A549 (cell line): ENCODE results near the gene LSM12. TPM values are rescaled to one million over a fixed set of nuclear protein-coding genes. Genes with fewer than 3 reads are reported as not detected.
"Not testable (repeated sequence)": the region's sequence is repeated elsewhere in the genome, so short reads cannot be mapped to it uniquely, and the experiment has no call there.

ENCODE experiments used
- ATAC-seq, 2 experiments: fragments of 200-7000 bp in 1 of 2; fragments of >200 bp in 1 of 2; cut with Nextera tagmentation in 1 of 2; cut with Tn5 transposase in 1 of 2; 3 replicates each; pipeline versions ENCODE4 v1.8.0 to v1.9.1; 2018 to 2020; ENCODE audit warnings: mild to moderate bottlenecking in 1 of 2, moderate library complexity in 1 of 2
- CTCF ChIA-PET: fragments of 300-600 bp; sonication (Branson Sonifier 250); formaldehyde crosslinking; extraction: SDS; loops from one replicate; lab custom pipeline; 2021; ENCODE audit warnings: antibody characterized with exemption, inconsistent platforms; lab: Yijun Ruan, JAX
- POLR2A ChIA-PET: fragments of 350-600 bp; formaldehyde crosslinking; extraction: SDS; loops from one replicate; lab custom pipeline; 2021; ENCODE audit warnings: antibody characterized with exemption, inconsistent platforms; lab: Yijun Ruan, JAX
- DNase-seq, 2 experiments: peaks; one replicate each; pipeline versions ENCODE4 v3.0.0 to v3.0.0-alpha.2; 2011 to 2016; ENCODE audit warnings: low read depth in 1 of 2, low spot score in 1 of 2
- FAIRE-seq: peaks from 2 replicates; lab custom pipeline; 2011; peaks lifted over from hg19 to GRCh38; lab: Jason Lieb, UNC
- H3K27ac ChIP-seq, 2 experiments: fragments of >200 bp; sonication (Bioruptor Twin); formaldehyde crosslinking; 3 replicates each; pipeline ENCODE4 v1.5.1; 2016 to 2017
- H3K4me1 ChIP-seq: fragments of >200 bp; sonication (Bioruptor Twin); formaldehyde crosslinking; 3 replicates; pipeline ENCODE4 v1.6.1; 2016
- H3K4me2 ChIP-seq: fragments of >200 bp; sonication (Bioruptor Twin); formaldehyde crosslinking; 3 replicates; pipeline ENCODE4 v1.6.1; 2016
- H3K4me3 ChIP-seq: fragments of >200 bp; sonication (Bioruptor Twin); formaldehyde crosslinking; 3 replicates; pipeline ENCODE4 v1.5.1; 2016
- H3K9me3 ChIP-seq: fragments of >200 bp; sonication (Bioruptor Twin); formaldehyde crosslinking; 3 replicates; pipeline ENCODE4 v1.6.1; 2016
- CBX8 ChIP-seq: fragments of 200-600 bp; sonication (generic); IDR thresholded peaks from 2 replicates; pipeline ENCODE4 v1.6.1; 2016
- CHD4 ChIP-seq: fragments of 200-600 bp; sonication (generic); IDR thresholded peaks from 2 replicates; pipeline ENCODE4 v1.6.1; 2016; ENCODE audit warnings: antibody characterized with exemption, mild to moderate bottlenecking, borderline replicate concordance
- E2F6 ChIP-seq: IDR thresholded peaks from 2 replicates; pipeline ENCODE4 v1.6.1; 2012; ENCODE audit warnings: low read depth, borderline replicate concordance
- EP300 ChIP-seq, 2 experiments: fragments of >200 bp; sonication (Bioruptor Twin); formaldehyde crosslinking; IDR thresholded peaks; 2 replicates in 1 of 2; 3 replicates in 1 of 2; pipeline ENCODE4 v1.6.1; 2016 to 2017
- ESRRA ChIP-seq: fragments of 150-350 bp; IDR thresholded peaks from 2 replicates; pipeline ENCODE4 v1.6.1; 2014; ENCODE audit warnings: mild to moderate bottlenecking, low read length, borderline replicate concordance
- FOSB ChIP-seq: fragments of 250-450 bp; sonication (Bioruptor Pico); IDR thresholded peaks from 2 replicates; pipeline ENCODE4 v1.5.0; 2020; ENCODE audit warnings: mild to moderate bottlenecking, moderate library complexity
- HEYL ChIP-seq: fragments of 250-450 bp; sonication (Bioruptor Pico); IDR thresholded peaks from 2 replicates; pipeline ENCODE4 v1.8.0; 2021; ENCODE audit warnings: mild to moderate bottlenecking, moderate library complexity
- HMGXB4 ChIP-seq: fragments of 250-450 bp; sonication (Bioruptor Pico); IDR thresholded peaks from 2 replicates; pipeline ENCODE4 v1.5.0; 2021; ENCODE audit warnings: mild to moderate bottlenecking, moderate library complexity, borderline replicate concordance
- HOXA7 ChIP-seq: fragments of 250-450 bp; sonication (Bioruptor Pico); IDR thresholded peaks from 2 replicates; pipeline ENCODE4 v1.5.0; 2020; ENCODE audit warnings: mild to moderate bottlenecking, moderate library complexity
- MAFK ChIP-seq: fragments of 450-650 bp; IDR thresholded peaks from 2 replicates; pipeline ENCODE4 v1.6.1; 2014; ENCODE audit not compliant: partially characterized antibody
- MAZ ChIP-seq: fragments of 150-350 bp; IDR thresholded peaks from 2 replicates; pipeline ENCODE4 v1.6.1; 2014; ENCODE audit warnings: antibody characterized with exemption, low read depth, low read length, borderline replicate concordance
- MYC ChIP-seq: IDR thresholded peaks from 2 replicates; pipeline ENCODE4 v1.6.1; 2012; ENCODE audit warnings: mild to moderate bottlenecking, inconsistent platforms, low read length, improper control_type of control experiment, borderline replicate concordance
- NPAS2 ChIP-seq: fragments of 250-450 bp; sonication (Bioruptor Pico); IDR thresholded peaks from 2 replicates; pipeline ENCODE4 v1.8.0; 2022; ENCODE audit warnings: mild to moderate bottlenecking, moderate library complexity, borderline replicate concordance
- RARB ChIP-seq: fragments of 250-450 bp; sonication (Bioruptor Pico); IDR thresholded peaks from 2 replicates; pipeline ENCODE4 v1.8.0; 2021; ENCODE audit warnings: mild to moderate bottlenecking, moderate library complexity
- REST ChIP-seq: fragments of 200-600 bp; sonication (generic); IDR thresholded peaks from 2 replicates; pipeline ENCODE4 v1.6.1; 2016; ENCODE audit warnings: antibody characterized with exemption, mild to moderate bottlenecking, moderate library complexity
- TFCP2L1 ChIP-seq: fragments of 250-450 bp; sonication (Bioruptor Pico); IDR thresholded peaks from 2 replicates; pipeline ENCODE4 v1.5.0; 2021; ENCODE audit warnings: mild to moderate bottlenecking
- USF2 ChIP-seq: fragments of 450-650 bp; IDR thresholded peaks from 2 replicates; pipeline ENCODE4 v1.6.1; 2014; ENCODE audit warnings: antibody characterized with exemption
- ZC3H11A ChIP-seq: fragments of 450-650 bp; IDR thresholded peaks from 2 replicates; pipeline ENCODE4 v1.6.1; 2014; ENCODE audit warnings: antibody characterized with exemption, mild to moderate bottlenecking
- ZSCAN20 ChIP-seq: fragments of 250-450 bp; sonication (Bioruptor Pico); IDR thresholded peaks from 2 replicates; pipeline ENCODE4 v1.8.0; 2022; ENCODE audit warnings: mild to moderate bottlenecking, moderate library complexity
- WGBS: methylation state at CpG from one replicate; pipeline ENCODE4 v1.1.6; 2017; ENCODE audit errors: missing lambda C conversion rate; 5-methylcytosine and 5-hydroxymethylcytosine counted together
- polyA plus RNA-seq, 4 experiments: library from polyadenylated mRNA; depleted of rRNA in 3 of 4; stranded (reverse); fragments of >200 nt; fragmentation: RNase III in 1 of 4; extraction: RNeasy Plus Mini Kit Qiagen cat#74134 plus additional on column Dnase treatment in 1 of 4; gene quantifications; 2 replicates in 3 of 4; 3 replicates in 1 of 4; pipeline ENCODE4 v1.2.3, GENCODE V29; 2011 to 2017

The LSM12 gene
- polyA plus RNA-seq, 2 of the 4 experiments (the other 2 are of a cell fraction) = 43.9 to 75.0 TPM

- Histone ChIP-seq H3K4me3 (no peak overlapping the region), H3K4me1 (peaks cover 18% of the 10 kb centered on the region), H3K9me3 (no peaks in the 10 kb centered on the region), H3K4me2 (no peak overlapping the region), H3K27ac (no peak overlapping the region)
- no peak; a peak in 1 of 6 replicates for ATAC-seq
- DNase-seq = no peak
- POLR2A ChIA-PET = interaction anchor here (0.6 to 1.2 kb wide), 4 partner anchors 17 to 1003 kb away, joined by 3 to 10 read pairs (median 4); partner anchors contain the start of gene LSM12
- CTCF ChIA-PET = interaction anchor here (1.0 to 3.8 kb wide), 10 partner anchors 8 to 171 kb away, joined by 3 to 36 read pairs (median 5); no protein-coding TSS in a partner anchor
- FAIRE-seq = no peak
- no peak for TF ChIP-seq USF2
- no peak for TF ChIP-seq CHD4
- TF ChIP-seq ZSCAN20 = no peak
- no peak for TF ChIP-seq ZC3H11A
- no peak for TF ChIP-seq HMGXB4 (CRISPR knock-in tag)
- TF ChIP-seq REST = no peak
- TF ChIP-seq EP300 (IDR thresholded peaks at IDR 0.05) = no peak
- TF ChIP-seq MYC = no peak
- TF ChIP-seq TFCP2L1 (CRISPR knock-in tag) = no peak
- no peak for TF ChIP-seq RARB (CRISPR knock-in tag)
- no peak for TF ChIP-seq HOXA7 (CRISPR knock-in tag)
- TF ChIP-seq ESRRA = no peak
- no peak for TF ChIP-seq MAZ
- TF ChIP-seq FOSB (CRISPR knock-in tag) = no peak
- WGBS = 95% methylated on average over 9 of the region's 9 CpGs
Measured at GRCh38 chr17:44049294-44050060, 17.0 kb downstream of the LSM12 start.

GRCh38 chr17:44046893-44047292, 19.6 kb downstream of the LSM12 start:
- DNase-seq, H3K9me3 ChIP-seq, H3K27ac ChIP-seq, H3K4me2 ChIP-seq, POLR2A ChIA-PET, ATAC-seq, H3K4me3 ChIP-seq, FAIRE-seq: not testable (repeated sequence)
- peaks cover 11% of the 10 kb centered on the region for H3K4me1 ChIP-seq
- WGBS = 96% methylated on average over 7 of the region's 7 CpGs
- CTCF ChIA-PET = interaction anchor here (0.6 to 1.9 kb wide), 3 partner anchors 13 to 122 kb away, joined by 3 to 5 read pairs (median 3); no protein-coding TSS in a partner anchor

GRCh38 chr17:44045486-44045885, 21.0 kb downstream of the LSM12 start:
- no peak for DNase-seq
- no peaks in the 10 kb centered on the region for H3K9me3 ChIP-seq
- POLR2A ChIA-PET = interaction anchor here (0.5 to 2.1 kb wide), 2 partner anchors 12 to 20 kb away, joined by 3 to 7 read pairs; partner anchors contain the start of gene LSM12
- H3K27ac ChIP-seq = no peak overlapping the region
- no peak overlapping the region for H3K4me3 ChIP-seq
- no peak for TF ChIP-seq HEYL (CRISPR knock-in tag)
- TF ChIP-seq USF2 = no peak
- TF ChIP-seq E2F6 = no peak
- TF ChIP-seq HMGXB4 (CRISPR knock-in tag) = no peak
- TF ChIP-seq MAFK = no peak
- no peak for TF ChIP-seq NPAS2 (CRISPR knock-in tag)
- TF ChIP-seq CBX8 = no peak
- FAIRE-seq = no peak
- no peak overlapping the region for H3K4me2 ChIP-seq
- ATAC-seq = no peak
- peaks cover 11% of the 10 kb centered on the region for H3K4me1 ChIP-seq
- 98% methylated on average over 4 of the region's 4 CpGs for WGBS
- CTCF ChIA-PET = interaction anchor here (0.7 to 8.6 kb wide), 5 partner anchors 9 to 153 kb away, joined by 3 to 48 read pairs (median 3); partner anchors contain the start of gene PPY
